Thoracic aorta (tissue), 2 donors: ENCODE measurements around the gene SNCB. TPM values are rescaled to one million over a fixed set of nuclear protein-coding genes. Genes with fewer than 3 reads are reported as not detected.

ENCODE experiments used
- ATAC-seq: fragments of 150-250 bp; one replicate; pipeline ENCODE4 v1.8.0; 2017; ENCODE audit warnings: low read depth; ENCODE audit not compliant: insufficient number of reproducible peaks, low FRiP score
- DNase-seq: peaks from one replicate; pipeline ENCODE4 v3.0.0-alpha.2; 2020; ENCODE audit warnings: low spot score
- H3K27ac ChIP-seq, 2 donors: fragments of 200-600 bp; sonication (generic); 1 replicate in 1 of 2; 2 replicates in 1 of 2; pipeline ENCODE4 v1.5.1; 2016; ENCODE audit warnings: mild to moderate bottlenecking in 2 of 2, moderate library complexity in 2 of 2
- H3K27me3 ChIP-seq: fragments of 200-600 bp; sonication (generic); replicated peaks from 2 replicates; pipeline ENCODE4 v1.6.0; 2016; ENCODE audit warnings: mild to moderate bottlenecking; ENCODE audit not compliant: insufficient read depth
- H3K36me3 ChIP-seq: fragments of 200-600 bp; sonication (generic); one replicate; pipeline ENCODE4 v1.5.1; 2016
- H3K4me1 ChIP-seq, 2 donors: fragments of 200-600 bp; sonication (generic); 1 replicate in 1 of 2; 2 replicates in 1 of 2; pipeline versions ENCODE4 v1.5.1 to v1.6.0; 2016; ENCODE audit warnings: low read depth in 2 of 2, mild to moderate bottlenecking in 1 of 2; ENCODE audit not compliant: control insufficient read depth in 1 of 2
- H3K4me3 ChIP-seq: fragments of 200-600 bp; sonication (generic); 2 replicates; pipeline ENCODE4 v1.5.1; 2016; ENCODE audit warnings: mild to moderate bottlenecking
- H3K9me3 ChIP-seq: fragments of 200-600 bp; sonication (generic); 2 replicates; pipeline ENCODE4 v1.5.1; 2016
- total RNA-seq, 2 donors: library from RNA; depleted of rRNA; stranded (reverse); fragments of >200 nt; gene quantifications; one replicate each; pipeline versions ENCODE4 v1.1.0 to v1.2.3, GENCODE V29; 2016
- TF ChIP-seq, protein P1 (sequence below): fragments of 200-600 bp; sonication (generic); IDR thresholded peaks from one replicate; pipeline ENCODE4 v1.5.1; 2019; ENCODE audit warnings: antibody characterized with exemption

Gene SNCB
- total RNA-seq, 2 donors from 2014 or later = not detected

DNA sequence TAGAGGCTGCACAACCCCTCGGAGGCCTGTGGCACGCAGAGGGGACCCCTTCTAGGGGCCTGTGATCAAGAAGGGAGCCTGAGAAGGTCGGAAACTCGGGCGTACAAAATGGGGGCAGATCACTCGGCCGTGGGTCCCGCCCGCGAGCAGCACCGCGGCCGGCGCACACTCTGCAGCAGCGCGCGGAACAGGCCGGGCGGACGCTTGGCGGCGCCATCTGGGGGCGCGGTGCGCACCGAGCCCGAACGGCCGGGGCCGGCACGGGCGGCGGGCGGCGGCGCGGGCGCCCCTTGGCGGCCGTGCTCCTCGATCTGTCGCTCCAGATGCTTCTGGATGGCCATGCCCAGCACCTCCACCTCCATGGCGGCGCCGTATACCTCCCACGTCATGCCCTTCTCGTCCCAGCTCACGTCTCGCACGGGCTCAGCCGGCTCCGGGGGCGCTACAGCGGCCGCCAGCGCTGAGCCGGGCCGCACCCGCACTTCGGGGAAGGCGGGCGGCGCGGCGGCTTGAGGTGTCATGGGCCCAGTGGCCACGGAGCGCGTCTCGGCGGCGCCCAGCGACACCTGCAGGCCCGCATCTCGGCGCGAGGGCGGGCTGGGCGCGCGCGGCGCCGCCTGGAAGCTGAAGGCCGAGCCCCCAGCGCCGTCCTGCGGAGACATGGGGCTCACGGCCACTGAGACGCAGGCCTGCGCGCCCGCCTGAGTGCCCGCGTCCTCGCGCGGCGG, 33.5 kb downstream of the SNCB start:
- ATAC-seq (no peak), DNase-seq (no peak)
- Histone ChIP-seq H3K36me3 (no peaks in the 10 kb centered on the region), H3K27ac (no peak overlapping the region), H3K27me3 (no peaks in the 10 kb centered on the region), H3K4me3 (peak overlapping the region; percentile 63), H3K9me3 (no peaks in the 10 kb centered on the region), H3K4me1 (peaks cover 0 to 4% of the 10 kb centered on the region in 2 donors)
- TF ChIP-seq, protein P1, sequence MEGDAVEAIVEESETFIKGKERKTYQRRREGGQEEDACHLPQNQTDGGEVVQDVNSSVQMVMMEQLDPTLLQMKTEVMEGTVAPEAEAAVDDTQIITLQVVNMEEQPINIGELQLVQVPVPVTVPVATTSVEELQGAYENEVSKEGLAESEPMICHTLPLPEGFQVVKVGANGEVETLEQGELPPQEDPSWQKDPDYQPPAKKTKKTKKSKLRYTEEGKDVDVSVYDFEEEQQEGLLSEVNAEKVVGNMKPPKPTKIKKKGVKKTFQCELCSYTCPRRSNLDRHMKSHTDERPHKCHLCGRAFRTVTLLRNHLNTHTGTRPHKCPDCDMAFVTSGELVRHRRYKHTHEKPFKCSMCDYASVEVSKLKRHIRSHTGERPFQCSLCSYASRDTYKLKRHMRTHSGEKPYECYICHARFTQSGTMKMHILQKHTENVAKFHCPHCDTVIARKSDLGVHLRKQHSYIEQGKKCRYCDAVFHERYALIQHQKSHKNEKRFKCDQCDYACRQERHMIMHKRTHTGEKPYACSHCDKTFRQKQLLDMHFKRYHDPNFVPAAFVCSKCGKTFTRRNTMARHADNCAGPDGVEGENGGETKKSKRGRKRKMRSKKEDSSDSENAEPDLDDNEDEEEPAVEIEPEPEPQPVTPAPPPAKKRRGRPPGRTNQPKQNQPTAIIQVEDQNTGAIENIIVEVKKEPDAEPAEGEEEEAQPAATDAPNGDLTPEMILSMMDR = no peak

DNA sequence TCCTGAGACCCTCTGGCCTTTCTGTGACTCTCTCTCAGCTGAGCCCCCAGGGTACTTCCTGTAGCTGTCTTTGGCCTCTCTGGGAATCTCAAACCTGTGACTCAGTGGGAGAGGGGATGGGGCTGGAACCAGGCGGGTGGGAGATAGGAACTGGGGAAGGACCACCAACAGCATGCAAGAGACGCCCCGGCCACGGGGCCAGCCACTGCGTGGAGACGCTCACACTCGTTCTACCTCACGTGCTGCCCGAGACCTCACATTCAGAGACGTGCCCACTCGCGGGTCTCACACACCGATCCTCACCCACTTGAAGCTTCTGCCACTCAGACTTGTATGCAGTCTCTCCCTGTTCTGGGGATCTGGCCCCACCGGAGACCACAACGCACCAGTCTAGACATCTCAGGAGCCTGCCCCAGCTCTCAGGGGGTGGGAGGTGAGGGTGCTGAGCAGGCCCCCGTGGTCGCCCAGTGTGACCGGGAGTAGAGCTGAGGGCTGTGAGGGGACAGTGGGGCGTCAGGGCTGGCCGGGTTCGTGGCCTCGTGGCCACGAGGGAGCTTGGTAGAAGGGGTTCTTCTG, 34.2 kb downstream of the SNCB start:
- Histone ChIP-seq H3K9me3 (no peaks in the 10 kb centered on the region), H3K4me3 (no peak overlapping the region), H3K27me3 (no peaks in the 10 kb centered on the region), H3K27ac (no peak overlapping the region), H3K36me3 (no peaks in the 10 kb centered on the region), H3K4me1 (peaks cover 0 to 4% of the 10 kb centered on the region in 2 donors)
- no peak for DNase-seq
- TF ChIP-seq, protein P1 = no peak
- no peak for ATAC-seq

DNA sequence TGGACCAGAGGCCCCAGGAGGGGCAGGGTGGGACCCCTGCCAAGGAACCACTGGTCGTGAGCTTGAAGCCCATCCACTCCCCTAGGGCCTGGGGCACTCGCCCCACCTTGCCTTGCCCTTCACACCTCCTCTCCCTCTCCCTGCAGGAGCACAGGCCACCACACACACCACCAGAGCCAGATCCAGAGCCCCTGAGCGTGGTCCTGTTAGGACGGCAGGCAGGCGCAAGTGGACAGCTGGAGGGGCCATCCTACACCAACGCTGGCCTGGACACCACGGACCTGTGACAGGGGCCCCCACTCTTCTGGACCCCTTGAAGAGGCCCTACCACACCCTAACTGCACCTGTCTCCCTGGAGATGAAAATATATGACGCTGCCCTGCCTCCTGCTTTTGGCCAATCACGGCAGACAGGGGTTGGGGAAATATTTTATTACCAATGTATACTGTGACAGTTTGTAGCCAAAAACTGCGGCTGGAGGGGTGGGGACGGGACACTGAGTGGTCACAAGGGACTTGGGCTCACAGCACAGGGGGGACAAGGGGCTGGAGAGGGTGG, 34.9 kb downstream of the SNCB start:
- no peaks in the 10 kb centered on the region for H3K9me3 ChIP-seq
- peaks cover 0 to 4% of the 10 kb centered on the region in 2 donors for H3K4me1 ChIP-seq
- no peak overlapping the region for H3K27ac ChIP-seq
- H3K36me3 ChIP-seq = no peaks in the 10 kb centered on the region
- ATAC-seq (no peak), DNase-seq (no peak)
- H3K27me3 ChIP-seq = no peaks in the 10 kb centered on the region
- TF ChIP-seq, protein P1 = no peak
- H3K4me3 ChIP-seq = no peak overlapping the region

DNA sequence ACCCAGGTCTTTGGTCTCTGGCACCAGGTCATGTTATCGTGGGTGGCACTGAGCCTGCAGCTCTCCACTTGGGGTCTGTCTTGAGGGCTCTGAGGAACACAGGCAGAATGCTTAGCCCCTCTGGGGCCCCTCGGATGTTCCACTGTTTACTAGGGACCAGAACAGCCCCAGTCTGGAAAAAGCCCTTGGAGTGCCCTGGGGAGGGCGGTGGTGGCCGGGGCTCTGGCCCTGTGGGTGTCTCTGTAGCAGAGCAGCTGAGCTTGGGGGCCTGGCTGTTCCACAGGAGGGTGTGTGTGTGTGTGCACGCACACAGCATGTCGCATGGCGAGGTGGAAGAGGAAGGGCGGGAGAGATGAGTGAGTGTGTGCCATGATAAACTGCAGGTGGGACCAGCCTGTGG, 35.8 kb downstream of the SNCB start:
- Histone ChIP-seq H3K4me1 (peaks cover 0 to 4% of the 10 kb centered on the region in 2 donors), H3K27me3 (no peaks in the 10 kb centered on the region), H3K27ac (no peak overlapping the region), H3K4me3 (no peak overlapping the region), H3K9me3 (no peaks in the 10 kb centered on the region), H3K36me3 (no peaks in the 10 kb centered on the region)
- ATAC-seq (no peak), DNase-seq (no peak)
- TF ChIP-seq, protein P1 = no peak

DNA sequence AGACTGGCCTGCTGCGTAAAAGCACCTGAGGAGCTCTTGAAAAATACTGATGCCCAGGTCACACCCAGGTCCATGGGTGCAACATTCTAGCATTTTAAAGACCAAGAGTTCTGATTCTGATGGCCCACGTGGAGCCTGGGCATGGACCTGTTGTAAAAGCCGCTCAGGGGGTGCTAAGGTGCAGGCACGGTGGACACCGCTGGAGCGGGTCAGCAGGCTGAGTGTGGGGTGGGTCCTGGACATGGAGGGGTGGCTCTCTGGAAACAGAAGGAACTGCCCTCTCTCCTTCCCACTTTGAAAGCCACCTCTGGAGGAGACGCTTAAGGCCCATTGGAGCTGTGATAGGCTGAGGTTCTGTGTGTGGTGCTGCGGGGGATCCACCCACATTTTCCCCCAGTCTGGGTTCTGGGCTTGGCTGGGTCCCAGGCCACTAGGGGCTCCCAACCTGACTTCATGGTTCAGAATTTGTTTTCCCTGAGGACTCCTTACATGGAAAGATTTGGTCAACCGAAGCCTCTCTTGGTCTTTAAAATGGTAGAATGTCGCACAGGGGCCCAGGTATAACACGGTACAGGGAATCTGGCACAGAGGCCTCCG, 37.0 kb downstream of the SNCB start:
- no peaks in the 10 kb centered on the region for H3K36me3 ChIP-seq
- DNase-seq = no peak
- H3K4me1 ChIP-seq = peaks cover 0 to 4% of the 10 kb centered on the region in 2 donors
- H3K9me3 ChIP-seq = no peaks in the 10 kb centered on the region
- TF ChIP-seq, protein P1 = no peak
- ATAC-seq = no peak
- no peak overlapping the region for H3K4me3 ChIP-seq
- no peaks in the 10 kb centered on the region for H3K27me3 ChIP-seq
- H3K27ac ChIP-seq = no peak overlapping the region
